HuH-7.5 (cell line): Measurements from ENCODE around the gene ZNF207.
"Not testable (repeated sequence)": the region's sequence is repeated elsewhere in the genome, so short reads cannot be mapped to it uniquely, and the experiment has no call there.

Source experiments
- DNase-seq: peaks from one replicate; pipeline ENCODE4 v3.0.0; 2011; ENCODE audit warnings: low spot score

ZNF207 gene

DNA sequence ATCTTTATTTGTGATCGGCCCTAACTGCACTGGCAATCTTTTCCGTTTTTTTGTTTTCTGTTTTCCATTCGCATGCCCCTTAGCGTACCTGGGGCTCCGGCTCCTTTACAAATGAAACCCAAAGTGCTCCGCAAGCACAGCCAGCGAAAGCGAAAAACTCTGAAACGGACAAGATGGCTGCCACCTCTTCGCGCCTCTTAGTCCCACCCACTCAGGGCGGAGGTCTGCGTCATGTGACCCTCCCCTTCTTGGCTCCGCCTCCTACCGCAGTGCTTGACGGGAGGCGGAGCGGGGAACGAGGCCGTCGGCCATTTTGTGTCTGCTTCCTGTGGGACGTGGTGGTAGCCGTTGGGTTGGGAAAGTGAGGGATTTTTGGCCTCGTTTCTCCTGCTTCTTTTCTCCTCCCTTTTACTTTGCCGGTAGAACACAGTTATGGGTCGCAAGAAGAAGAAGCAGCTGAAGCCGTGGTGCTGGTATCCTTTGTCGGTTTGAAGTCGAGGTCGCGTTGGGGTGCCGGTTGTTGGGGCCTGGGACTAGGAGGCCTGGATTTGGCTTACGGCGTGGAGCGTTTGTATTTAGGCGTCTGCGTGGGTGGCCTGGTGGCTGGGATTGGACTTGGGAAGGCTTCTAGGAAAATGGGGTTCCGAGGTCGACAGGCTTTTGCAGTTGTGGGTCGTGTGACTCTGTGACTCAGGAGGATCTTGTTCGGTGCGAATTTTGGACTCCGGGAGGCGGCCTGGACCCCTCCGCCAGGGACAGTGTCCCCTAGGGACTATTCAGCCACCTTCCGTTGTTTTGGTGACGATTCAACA lies at the start of gene ZNF207:
ZNF207 (plus strand) TSS at position 304 of the 812 bp plus-strand sequence; CDS start at position 433, 129 bp downstream.
- peak; percentile 52 for DNase-seq

DNA sequence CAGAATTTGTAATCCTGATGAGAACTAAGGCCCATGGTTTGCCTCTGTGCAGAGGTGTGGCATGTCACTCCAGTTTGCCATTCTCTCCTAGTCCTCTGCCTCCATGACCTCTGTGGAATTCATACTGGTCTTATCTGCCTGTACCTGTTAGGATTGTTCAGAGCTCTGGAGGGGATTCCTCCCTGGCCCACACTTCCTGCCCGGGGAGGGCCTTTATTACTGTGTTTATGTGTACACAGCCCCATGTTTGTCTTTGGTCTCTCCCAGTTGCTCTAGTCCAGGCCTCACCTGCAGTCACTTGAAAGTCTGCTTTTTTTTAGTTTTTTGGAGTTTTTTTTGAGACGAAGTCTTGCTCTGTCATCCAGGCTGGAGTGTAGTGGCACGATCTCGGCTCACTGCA lies 47.9 kb upstream of the ZNF207 start:
- DNase-seq: no peak

DNA sequence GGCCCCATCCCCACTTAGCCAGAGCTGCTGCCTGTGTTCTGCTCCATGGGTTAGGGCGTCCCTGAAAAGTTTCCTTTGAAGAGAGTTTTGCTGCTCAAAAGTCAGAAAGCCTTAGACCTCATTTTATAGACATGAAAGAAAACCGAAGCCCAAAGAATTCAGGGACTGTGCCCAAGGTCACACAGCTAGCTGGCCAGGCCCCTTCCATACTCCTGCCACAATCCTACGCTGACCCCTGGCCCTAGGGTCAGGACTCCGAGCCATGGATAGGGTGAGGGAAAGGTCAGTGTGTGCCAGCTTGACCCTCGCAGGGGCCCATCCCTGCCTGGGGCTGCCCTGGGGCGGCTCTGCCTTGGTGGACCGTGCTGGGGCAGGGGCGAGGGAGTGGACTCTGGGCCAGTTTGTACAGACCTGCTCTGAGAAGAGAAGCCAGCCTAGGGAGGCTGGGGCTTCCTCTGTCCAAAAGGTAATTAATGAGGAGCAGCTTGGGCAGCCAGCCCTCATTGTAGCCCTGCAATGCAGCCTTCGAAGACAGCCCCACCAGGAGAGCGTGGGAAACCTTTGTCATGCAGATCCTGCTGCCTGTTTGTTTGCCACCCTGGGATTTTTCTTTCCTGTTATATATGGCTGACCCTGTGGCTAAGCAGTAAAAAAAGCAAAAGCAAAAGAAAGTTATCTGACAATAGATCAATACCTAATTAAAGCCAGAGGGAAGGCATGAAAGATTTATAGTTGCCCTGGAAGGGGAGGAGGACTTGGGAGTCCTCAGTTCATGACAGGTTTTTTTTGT lies 46.9 kb upstream of the ZNF207 start:
- DNase-seq: no peak

DNA sequence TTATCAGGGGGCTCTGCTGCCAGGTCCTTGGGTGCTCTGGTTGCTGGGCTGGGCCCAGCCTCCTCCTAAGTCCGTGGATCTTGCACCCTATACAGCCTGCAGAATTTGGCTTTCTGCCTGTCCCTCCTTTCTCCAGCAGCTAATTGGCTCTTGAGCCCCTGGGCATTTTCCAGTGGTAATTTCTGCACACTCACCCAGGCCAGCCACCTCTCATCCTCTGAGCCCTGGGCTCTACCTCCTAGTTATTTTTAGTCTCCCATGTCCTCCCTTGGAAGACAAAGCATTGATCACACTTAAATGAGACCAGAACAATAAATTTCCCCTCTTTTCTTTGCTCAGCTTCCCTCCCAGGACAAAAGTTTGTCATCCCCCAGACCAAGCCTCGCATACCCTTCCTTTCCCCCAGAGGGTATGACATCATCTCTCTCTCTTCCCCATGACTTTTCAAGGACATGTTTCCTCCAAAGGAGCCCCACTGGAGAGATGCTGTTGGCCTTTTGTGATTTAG lies 46.1 kb upstream of the ZNF207 start:
- DNase-seq: no peak

DNA sequence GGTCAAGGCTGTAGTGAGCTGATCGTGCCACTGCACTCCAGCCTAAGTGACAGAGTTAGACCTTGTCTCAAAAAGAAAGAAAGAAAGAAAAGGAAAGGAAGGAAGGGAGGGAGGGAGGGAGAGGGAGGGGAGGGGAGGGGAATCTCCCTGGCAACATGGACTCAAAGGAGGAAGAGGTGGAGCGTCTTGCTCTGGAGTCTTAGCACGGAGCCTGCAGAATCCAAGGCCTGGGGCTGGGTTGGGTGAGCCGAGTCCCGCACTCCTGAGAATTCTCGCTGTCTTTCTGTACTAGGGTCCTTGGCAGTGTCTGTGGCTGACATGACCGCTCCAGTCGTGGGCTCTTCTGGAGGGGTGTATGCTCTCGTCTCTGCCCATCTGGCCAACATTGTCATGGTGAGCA lies 44.9 kb upstream of the ZNF207 start:
- no peak for DNase-seq

DNA sequence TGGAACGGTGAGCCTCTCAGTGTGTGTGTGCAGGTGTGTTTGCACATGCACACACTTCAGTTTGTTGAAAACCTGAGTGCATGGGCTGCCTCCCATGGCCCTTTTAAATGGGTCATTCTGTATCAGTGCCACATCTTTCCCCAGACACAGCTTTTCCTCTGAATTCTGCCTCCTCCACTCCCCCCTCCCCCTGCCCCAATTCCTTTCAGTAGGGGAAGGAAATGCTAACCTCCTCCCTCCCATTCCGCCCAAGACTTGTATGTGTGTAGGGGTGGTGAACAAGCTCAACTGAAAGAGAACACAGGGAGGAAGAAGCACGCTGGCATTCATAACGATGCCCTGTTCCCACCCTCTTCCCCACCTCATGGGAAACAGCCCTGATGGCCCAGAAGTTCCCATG lies 42.3 kb upstream of the ZNF207 start:
- no peak for DNase-seq

DNA sequence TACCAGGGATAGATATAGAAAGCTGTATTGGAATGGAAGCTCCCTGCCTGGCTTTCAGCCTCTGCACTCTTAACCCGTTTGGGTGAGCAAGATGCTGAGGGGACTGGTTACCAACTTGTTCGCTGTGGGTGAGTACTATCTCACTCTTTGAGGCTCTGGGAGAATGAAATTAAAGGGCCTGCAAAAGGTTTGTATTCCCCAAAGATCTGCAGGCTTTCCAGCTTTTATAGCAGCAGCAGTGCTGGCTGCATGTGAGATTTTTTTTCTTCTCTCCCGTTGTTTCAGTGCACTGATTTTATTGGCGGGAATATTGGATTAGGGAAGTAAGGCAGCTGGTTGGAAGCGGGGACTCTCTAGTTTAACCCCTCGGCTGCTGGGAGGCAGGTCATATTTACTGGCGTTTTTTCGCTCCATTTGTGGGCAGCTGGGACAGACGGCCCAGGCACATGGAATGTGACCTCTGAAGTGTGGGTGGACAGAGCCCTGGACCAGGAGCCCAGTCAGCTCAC lies 38.9 kb upstream of the ZNF207 start:
- DNase-seq: no peak

DNA sequence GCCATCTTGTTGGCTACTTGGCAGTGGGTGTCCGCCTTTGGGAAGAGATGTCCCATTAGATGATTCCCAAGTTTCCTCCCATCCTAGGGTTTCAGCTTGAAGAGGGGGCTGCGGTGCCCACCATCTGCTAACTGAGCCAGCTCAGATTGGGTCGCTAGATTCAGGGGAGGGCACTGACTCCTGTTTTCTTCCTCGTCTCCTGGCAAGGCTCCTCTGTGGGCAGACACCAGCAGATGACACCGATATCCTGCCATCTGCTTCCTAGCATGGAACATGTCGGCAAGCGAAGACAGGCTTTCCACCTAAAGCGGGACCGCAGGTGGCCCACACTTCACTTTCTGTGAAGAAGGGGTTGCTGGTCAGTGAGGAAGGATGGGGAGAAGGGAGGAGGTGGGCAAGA lies 35.3 kb upstream of the ZNF207 start:
- no peak for DNase-seq

DNA sequence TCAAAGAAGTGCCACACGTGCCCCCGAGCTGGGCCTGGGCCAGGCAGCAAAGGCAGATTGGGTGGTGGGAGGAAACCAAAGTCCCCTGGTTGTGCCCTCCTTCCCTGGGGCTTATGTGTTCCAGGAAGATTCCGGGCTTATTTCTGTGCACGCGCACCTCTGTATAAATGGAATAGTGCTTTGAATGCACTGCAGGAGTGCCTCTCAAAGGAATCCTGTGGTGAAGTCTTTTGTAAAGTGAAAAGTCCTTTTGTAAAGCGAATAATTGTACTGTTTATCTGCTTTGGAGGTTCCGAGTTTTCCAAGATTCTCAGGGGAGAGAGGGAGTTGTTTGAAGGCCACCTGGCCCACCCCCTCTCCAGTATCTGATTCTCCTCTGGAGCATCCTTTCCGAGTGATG lies 34.8 kb upstream of the ZNF207 start:
- DNase-seq: no peak

DNA sequence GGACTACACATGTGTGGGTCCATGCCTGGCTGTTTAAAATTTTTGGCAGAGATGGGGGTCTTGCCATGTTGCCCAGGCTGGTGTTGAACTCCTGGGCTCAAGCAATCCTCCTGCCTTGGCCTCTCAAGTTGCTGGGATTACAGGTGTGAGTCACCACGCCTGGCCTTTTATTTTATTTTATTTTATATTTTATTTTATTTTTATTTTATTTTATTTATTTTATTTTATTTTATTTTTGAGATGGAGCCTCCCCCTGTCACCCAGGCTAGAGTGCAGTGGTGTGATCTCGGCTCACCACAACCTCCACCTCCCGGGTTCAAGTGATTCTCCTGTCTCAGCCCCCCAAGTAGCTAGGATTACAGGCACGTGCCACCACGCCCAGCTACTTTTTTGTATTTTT lies 33.3 kb upstream of the ZNF207 start:
- DNase-seq: not testable (repeated sequence)

DNA sequence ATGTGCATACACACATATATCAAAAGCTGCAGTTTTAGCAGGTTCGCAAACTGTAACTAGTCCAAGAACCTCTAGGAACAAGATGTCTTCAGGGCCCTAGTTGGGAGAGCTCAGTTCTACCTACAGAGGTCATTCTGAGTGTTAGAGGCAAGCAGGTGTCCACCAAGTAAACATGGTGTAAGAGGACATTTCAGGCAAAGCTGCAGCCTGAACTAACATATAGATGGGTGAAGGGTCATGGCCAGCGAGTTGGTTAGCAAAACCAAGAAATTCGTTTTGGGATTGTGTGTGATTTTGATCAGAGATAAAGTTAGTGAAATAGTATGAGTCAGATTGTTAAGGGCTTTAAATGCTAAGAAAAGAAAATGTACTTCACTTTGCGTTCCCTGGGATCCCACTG lies 32.6 kb upstream of the ZNF207 start:
- no peak for DNase-seq

DNA sequence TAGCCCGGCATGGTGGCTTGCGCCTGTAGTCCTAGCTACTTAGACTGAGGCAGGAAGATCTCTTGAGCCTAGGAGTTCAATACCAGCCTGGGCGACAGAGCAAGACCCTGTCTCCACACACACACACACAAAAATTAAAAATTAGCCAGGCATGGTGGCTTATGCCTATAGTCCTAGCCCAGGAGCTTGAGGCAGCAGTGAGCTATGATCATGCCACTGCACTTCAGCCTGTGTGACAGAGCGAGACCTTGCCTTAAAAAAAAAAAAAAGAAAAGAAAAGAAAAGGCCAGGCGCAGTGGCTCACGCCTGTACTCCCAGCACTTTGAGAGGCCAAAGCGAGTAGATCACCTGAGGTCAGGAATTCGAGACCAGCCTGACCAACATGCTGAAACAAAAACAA lies 31.9 kb upstream of the ZNF207 start:
- DNase-seq: no peak

DNA sequence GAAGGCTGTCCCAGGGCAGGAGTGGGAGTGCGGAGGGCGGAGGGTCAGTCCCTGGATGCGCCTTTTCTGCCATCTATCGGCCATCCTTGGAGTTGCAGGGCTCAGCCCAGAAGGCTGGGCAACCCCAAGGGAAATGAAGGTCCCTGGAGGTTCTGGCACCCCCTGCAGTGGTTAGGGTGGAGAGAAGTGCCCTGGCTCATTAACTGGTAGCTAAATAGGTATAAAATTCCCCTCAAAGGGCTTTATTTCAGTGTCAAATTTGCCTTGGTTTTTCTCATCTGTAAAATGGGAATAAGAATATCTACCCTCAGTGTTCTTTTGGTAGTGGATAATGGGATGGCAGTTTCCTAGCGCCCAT lies 30.4 kb upstream of the ZNF207 start:
- peak; percentile 74 for DNase-seq

DNA sequence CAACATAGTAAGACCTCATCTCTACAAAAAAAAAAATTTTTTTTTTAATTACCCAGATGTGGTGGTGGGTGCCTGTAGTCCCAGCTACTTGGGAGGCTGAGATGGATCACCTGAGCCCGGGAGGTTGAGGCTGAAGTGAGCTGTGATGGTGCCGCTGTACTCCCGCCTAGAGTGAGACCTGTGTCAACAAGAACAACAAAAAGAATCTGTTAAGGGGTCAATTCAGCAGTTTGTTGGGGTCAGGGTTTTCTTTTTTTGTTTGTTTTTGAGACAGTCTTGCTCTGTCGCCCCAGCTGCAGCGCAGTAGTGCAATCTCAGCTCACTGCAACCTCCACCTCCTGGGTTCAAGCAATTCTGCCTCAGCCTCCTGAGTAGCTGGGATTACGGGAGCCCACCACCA lies 29.9 kb upstream of the ZNF207 start:
- DNase-seq: not testable (repeated sequence)

DNA sequence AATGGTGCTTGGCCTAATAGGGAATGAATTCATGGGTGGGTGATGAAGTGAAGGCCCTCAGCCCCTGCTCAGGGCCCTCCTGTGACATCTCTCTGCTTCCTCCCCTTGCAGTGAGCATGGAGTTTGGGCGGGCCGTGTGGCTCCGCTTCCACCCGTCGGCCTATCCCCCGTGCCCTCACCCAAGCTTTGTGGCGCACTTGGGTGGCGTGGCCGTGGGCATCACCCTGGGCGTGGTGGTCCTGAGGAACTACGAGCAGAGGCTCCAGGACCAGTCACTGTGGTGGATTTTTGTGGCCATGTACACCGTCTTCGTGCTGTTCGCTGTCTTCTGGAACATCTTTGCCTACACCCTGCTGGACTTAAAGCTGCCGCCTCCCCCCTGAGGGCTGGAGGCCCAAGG lies 29.1 kb upstream of the ZNF207 start:
- DNase-seq: no peak

DNA sequence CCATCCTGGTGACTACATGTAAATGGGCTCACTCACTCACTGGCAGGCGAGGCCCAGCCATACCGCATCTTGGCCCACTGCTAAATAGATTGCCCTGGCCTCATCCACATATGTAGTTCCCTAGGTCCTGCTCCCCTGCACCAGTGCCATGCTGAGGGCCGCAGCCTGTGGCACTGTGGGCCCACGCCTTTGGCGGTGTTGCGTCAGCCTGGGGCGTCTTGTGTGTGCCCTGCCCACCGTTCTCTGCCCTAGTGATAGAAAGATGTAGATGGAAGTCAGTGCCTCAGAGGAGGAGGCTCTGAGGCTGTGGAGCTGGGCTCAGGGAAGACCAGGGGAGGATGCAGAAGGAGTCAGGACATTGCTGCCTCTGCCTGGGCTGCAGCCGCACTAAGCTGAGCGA lies 26.9 kb upstream of the ZNF207 start:
- DNase-seq: no peak

DNA sequence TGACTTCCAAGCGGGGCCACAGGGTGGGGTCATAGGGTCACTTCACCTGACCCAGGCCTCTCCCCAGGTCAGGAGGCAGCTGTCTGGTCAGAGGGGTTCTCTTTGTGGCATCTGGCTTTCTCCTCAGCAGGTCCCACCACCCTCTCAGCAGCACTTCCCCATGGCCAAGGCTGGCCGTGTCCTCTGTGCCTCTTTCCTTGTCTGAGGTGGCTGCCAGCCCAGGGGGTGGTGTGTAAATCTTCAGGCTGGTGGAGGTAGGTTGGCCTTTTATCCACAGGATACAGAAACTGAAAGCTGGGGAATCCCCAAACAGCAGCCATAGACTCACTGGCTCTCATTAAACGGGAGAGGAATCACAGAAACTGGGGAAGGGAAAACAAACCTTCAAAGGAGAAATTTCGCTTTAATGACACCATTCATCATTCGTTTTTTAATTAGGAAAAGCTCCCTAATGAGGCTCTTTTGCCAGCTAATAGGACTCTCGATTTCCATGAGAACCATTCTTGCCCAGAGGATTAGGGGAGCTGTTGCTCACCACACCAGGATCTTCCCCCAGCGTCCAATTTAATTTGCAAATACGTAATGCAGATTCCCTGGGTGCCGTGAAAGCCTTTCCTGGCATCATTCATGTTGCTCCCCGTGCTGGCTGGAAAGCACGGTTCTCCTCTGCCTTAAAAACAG lies 26.0 kb upstream of the ZNF207 start:
- DNase-seq: no peak

DNA sequence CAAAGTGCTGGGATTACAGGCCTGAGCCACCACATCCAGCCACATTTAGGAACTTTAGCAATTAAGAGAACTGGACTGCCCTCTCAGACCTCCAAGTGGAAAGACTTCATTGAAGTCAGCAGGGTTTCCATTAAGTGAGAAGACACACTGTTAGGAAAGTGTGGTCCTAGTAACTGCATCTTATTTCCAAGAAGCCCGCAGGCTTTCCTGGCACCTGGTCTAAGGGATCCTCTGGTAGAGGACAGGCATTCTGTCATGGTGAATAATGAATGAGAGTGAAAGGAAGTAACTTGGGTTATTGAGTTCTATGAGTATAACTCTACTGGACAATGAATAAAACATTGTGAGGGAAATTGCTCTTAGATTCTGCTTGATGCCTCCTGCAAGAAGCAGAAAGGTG lies 22.0 kb upstream of the ZNF207 start:
- DNase-seq: no peak

DNA sequence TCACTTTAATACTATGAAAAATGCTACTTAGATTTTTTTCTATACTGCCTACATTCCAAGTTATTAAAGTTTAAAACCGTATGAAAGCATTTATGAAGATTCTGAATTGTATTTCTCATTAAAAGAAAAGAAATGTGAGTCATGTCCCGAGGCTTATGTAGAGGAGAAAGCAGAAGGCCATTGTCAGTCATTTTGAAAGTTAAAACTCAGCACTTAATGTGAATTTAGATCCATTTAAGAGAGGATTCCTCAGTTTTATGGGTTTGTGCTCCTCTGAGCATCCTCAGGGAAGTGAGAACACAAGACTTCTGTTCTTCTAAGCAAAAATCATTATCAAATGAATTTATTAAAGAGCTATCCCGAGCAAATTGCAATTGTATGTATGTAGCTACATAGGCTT lies 19.8 kb upstream of the ZNF207 start:
- no peak for DNase-seq

DNA sequence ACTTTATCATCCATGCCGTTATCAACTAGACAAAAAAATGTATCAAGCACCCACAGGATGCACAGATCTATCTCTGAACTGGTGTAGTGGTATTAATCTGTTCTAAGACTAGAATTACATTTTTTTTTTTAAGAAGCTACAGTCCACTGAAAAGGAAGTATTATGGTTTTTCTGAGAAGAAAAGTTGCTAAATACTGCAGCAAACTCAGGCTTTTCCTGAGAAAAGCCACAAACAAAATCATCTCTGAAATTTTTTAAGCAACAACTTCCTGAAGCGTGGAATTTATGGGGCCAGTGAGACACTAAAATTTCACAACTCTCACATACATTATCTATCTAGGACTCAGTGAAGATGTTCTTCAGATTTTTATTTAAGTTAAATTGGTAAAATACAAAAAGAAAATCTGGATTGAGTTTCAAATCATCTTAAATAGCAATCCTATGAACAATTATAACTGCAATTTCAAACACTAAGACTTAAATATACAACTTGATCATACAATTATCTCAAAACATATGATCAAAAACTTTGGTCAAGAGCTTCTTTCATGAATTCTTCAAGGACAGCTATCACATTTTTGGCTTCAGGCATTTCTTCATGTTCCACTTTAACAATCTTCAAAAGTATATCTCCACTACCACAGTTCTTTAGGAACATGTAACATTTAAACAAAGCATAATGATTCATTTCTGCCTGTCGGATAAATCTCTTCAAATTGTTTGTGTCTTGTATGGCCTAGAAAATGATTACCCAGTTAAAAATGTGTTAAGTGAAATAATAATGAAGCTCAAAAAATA lies 18.5 kb upstream of the ZNF207 start:
- DNase-seq: no peak

DNA sequence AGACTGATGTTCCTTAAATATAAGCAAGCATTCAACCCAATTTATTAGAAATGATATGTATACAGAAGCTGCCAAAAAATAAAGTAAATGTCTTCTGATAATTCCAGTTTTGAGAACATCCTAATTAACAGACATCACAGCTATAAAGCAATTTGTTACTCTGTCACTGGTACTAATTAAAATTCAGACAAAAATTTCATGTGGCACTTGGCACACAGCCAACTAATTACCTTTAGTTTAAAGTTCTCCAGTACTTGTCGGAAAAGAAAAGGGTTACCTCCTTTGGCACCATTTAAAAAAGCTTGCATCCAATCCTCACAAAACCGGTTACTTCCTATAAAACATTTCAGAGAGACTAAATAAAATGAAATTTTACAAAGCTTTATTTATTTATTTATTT lies 16.8 kb upstream of the ZNF207 start:
- DNase-seq: no peak

DNA sequence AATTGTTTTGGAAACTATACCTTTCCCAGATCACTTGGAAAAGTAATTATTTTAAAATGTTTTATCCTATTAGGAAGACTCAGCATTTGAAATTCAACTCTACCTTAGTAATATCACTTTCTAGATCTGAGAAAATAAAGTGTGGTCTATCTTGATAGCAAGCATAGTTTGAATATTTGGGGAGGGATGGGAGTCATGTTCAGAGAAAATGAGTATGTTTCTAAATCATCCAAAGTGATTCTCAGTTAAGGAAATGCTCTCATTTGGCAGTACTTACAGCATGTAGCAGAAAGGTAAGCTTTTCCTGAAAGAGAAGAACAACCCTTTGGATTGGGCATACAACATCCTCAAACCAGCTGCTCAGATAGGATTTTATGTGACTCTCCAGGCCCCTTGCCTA lies 14.9 kb upstream of the ZNF207 start:
- no peak for DNase-seq
